T-helper 1 cell treated with Interleukin-12 subunit alpha and Interleukin-12 subunit beta and Interleukin-4 antibody, amounts not matched to agents 30 μg/mL and 1 μg/mL, for 36 hours (primary cell): ENCODE results near the gene BRDT.
A peak's percentile ranks its signal among the peaks of the same experiment; 100 is the strongest.
"Not testable (repeated sequence)": the region's sequence is repeated elsewhere in the genome, so short reads cannot be mapped to it uniquely, and the experiment has no call there.

ENCODE experiments used
- H3K27ac Mint-ChIP-seq: one replicate; pipeline ENCODE4 v1.8.0; 2021; ENCODE audit warnings: mild to moderate bottlenecking, mixed read lengths
- H3K27me3 Mint-ChIP-seq: one replicate; pipeline ENCODE4 v1.8.0; 2021; ENCODE audit warnings: low read depth, mixed read lengths
- H3K36me3 Mint-ChIP-seq: one replicate; pipeline ENCODE4 v1.8.0; 2021; ENCODE audit warnings: low read depth, mixed read lengths
- H3K4me1 Mint-ChIP-seq: one replicate; pipeline ENCODE4 v1.8.0; 2021; ENCODE audit warnings: low read depth, mixed read lengths
- H3K4me3 Mint-ChIP-seq: one replicate; pipeline ENCODE4 v1.8.0; 2021; ENCODE audit warnings: mild to moderate bottlenecking, moderate library complexity, mixed read lengths
- H3K9me3 Mint-ChIP-seq: one replicate; pipeline ENCODE4 v1.8.0; 2021; ENCODE audit warnings: mixed read lengths

BRDT gene

DNA sequence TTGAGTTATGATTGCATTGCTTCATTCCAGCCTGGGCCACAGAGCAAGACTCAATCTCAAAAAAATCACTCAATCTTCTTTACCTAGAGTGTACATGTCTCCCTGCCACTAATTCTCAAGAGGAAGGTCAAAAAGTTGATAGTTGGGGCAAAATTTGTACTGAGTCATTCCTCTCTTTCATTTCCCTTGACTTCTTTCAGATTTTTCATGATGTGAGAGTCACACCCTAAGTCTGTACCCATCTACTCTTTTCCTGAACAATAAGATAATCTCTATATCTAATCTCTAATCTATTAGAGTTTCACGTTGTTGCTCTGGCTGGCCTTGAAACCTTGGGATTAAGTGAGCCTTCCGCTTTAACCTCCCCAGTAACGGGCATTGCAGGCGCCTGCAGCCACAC is 1.1 kb upstream of the BRDT start:
- H3K4me3 Mint-ChIP-seq = peak overlapping the region; percentile 66
- H3K27me3 Mint-ChIP-seq = peaks cover 3% of the 10 kb centered on the region
- peaks cover 8% of the 10 kb centered on the region for H3K9me3 Mint-ChIP-seq
- peak overlapping the region; percentile 83 for H3K27ac Mint-ChIP-seq
- H3K36me3 Mint-ChIP-seq = peaks cover 7% of the 10 kb centered on the region
- H3K4me1 Mint-ChIP-seq = peaks cover 14% of the 10 kb centered on the region

DNA sequence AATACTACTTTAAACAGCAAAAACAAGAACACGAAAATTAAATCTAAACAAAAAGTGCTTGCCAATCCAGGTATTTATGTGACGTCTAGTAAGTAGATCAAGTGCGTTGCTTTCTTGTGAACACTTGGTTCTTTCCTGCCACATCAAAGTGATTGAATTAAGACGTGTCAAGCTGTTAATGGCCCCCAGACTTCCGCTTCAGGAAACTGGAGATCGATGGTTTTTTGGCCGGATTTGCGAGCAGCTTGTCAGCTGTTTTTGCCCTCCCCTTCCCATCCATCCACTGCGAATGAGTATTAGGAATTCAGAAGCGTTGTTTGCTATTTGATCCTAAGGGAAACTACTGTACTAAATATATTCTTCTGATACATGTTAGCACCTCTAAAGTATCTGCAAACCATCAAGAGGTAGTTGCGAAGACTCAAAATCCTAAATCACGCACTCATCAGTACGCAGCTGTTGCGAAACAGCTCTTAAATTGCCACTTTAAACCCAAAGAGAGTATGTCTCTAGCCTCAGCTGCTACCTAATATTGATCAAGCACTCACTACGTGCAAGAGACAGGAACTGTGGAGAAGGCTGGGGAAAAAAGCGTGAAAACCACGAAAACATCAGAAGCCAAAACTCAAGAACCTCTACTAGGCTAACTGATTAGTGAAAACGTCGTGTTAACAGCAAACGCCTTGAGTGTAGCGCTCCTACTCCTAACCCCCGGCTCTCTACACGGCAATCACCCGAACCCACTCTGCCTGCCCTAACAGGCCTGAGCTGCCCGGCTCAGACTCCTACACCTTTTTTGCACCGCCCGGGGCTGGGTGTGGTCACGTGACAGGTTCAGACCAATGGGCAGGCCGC is 473 bp upstream of the BRDT start:
- Mint-ChIP-seq H3K4me3 (peak overlapping the region; percentile 66), H3K27me3 (peaks cover 3% of the 10 kb centered on the region), H3K4me1 (peaks cover 14% of the 10 kb centered on the region), H3K9me3 (peaks cover 8% of the 10 kb centered on the region), H3K27ac (peak overlapping the region; percentile 83), H3K36me3 (peaks cover 7% of the 10 kb centered on the region)

DNA sequence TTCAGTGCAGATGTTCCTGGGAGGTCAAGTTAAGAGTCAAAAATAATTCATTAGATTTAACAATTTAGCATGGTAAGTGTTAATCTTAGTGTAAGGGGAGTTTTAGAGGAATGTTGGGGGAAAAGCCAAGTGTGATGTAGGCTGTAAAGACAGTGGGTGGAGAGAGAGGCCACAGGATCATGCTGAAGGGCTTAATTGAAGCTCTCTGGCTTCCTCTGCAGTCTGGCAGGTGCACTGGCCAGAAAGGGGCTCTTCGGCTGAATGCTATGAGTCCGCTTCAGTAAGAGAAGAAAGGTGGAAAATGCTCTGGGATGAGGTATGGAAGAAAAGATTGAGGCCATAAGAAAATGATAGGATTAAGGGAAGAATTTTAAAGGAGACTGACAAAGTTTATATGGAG is 3.0 kb downstream of the BRDT start:
- Mint-ChIP-seq H3K27ac (no peak overlapping the region), H3K4me3 (no peak overlapping the region), H3K9me3 (peaks cover 8% of the 10 kb centered on the region)

DNA sequence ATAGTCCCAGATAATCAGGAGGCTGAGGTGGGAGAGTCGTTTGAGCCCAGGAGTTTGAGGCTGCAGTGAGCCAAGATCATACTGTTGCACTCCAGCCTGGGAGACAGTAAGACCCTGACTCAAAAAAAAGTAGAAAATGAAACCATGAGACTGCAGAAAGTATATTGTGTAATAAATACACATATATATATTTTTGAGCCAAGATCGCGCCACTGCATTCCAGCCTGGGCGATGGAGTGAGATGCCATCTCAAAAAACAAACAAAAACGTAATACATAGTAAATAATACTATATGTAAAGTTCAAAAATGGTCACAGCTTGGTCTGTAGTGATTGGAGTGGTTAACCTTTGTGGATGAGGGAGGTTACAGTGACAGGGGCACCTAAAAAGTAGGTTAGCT is 9.7 kb downstream of the BRDT start:
- Mint-ChIP-seq H3K4me3 (no peak overlapping the region), H3K27ac (no peak overlapping the region)

More for the DNA sequence above, 3.0 kb downstream of the BRDT start:
- Mint-ChIP-seq H3K27me3 (peaks cover 6% of the 10 kb centered on the region), H3K36me3 (peaks cover 5% of the 10 kb centered on the region), H3K4me1 (peaks cover 14% of the 10 kb centered on the region)

DNA sequence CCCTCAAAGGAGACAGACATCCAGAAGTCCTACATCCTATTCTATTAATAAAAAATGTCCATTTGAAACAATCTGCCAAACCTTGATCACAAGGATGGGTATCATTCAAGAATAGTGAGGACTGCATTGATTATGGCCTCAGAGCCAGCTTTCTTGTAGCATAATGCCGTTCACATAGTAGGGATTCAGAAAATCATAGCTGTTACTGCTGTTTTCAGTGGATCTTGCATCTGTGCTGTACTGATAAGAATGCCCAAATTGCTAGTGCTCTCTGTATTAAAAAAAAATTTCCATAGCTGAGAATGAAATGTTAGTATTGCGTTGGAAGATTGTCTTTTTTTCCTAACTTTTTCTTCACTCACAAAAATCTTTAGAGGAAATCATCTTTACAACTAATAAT is 19.1 kb downstream of the BRDT start:
- H3K4me1 Mint-ChIP-seq = no peaks in the 10 kb centered on the region
- H3K4me3 Mint-ChIP-seq = no peak overlapping the region
- H3K27me3 Mint-ChIP-seq = no peaks in the 10 kb centered on the region
- H3K9me3 Mint-ChIP-seq = no peaks in the 10 kb centered on the region
- H3K27ac Mint-ChIP-seq = no peak overlapping the region
- H3K36me3 Mint-ChIP-seq = no peaks in the 10 kb centered on the region

More for the DNA sequence above, 9.7 kb downstream of the BRDT start:
- Mint-ChIP-seq H3K4me1 (no peaks in the 10 kb centered on the region), H3K27me3 (peaks cover 3% of the 10 kb centered on the region), H3K36me3 (no peaks in the 10 kb centered on the region), H3K9me3 (no peaks in the 10 kb centered on the region)

DNA sequence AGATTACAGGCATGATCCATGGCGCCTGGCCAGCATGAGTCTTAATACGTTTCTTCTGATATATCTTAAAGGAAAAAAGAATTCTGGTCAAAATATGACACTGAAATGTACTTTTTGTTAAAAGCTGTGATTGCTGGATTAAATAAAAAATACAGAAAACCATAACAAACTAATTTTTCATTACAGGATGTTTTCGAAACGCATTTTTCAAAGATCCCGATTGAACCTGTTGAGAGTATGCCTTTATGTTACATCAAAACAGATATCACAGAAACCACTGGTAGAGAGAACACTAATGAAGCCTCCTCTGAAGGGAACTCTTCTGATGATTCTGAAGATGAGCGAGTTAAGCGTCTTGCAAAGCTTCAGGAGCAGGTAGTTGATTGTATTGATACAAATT is 30.2 kb downstream of the BRDT start:
- Mint-ChIP-seq H3K27me3 (peaks cover 27% of the 10 kb centered on the region), H3K4me1 (no peaks in the 10 kb centered on the region), H3K36me3 (no peaks in the 10 kb centered on the region), H3K27ac (no peak overlapping the region), H3K9me3 (no peaks in the 10 kb centered on the region), H3K4me3 (no peak overlapping the region)

DNA sequence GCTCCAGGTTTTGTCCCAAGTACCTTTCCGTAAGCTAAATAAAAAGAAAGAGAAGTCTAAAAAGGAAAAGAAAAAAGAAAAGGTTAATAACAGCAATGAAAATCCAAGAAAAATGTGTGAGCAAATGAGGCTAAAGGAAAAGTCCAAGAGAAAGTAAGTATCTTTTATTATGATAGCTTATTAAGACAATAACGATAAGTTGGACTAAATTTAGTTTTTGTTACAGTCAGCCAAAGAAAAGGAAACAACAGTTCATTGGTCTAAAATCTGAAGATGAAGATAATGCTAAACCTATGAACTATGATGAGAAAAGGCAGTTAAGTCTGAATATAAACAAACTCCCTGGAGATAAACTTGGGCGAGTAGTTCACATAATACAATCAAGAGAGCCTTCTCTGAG is 31.5 kb downstream of the BRDT start:
- Mint-ChIP-seq H3K27ac (no peak overlapping the region), H3K36me3 (no peaks in the 10 kb centered on the region), H3K27me3 (peaks cover 23% of the 10 kb centered on the region), H3K4me3 (no peak overlapping the region), H3K4me1 (no peaks in the 10 kb centered on the region), H3K9me3 (no peaks in the 10 kb centered on the region)

DNA sequence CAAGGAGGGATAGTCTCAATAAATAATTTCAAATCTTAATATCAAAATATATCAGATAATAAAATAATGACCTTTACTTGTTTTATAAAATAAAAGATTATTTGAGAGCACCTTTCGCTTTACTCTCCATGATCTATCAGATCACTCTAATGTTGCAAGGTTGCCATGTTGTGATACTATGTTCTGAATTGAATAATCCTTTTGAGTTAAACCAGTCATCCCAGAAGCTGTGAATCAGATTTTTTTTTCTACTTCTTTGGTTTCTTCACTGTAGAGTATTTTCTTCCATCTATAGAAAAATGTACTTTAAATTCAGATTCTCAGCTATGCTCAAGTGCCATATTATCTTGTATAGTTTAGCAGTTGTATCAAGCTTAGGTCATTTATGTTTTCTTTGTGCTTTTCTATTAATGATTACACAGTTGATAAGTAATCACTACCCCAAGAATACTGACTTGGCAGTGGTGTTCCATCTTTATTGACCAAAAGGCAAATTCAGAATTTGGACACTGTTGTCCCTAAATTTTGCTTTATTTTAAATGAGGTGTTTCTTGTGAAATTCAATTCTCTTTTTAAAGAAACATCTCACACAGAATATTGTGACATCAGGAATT is 32.9 kb downstream of the BRDT start:
- Mint-ChIP-seq H3K27ac (no peak overlapping the region), H3K4me3 (no peak overlapping the region)

DNA sequence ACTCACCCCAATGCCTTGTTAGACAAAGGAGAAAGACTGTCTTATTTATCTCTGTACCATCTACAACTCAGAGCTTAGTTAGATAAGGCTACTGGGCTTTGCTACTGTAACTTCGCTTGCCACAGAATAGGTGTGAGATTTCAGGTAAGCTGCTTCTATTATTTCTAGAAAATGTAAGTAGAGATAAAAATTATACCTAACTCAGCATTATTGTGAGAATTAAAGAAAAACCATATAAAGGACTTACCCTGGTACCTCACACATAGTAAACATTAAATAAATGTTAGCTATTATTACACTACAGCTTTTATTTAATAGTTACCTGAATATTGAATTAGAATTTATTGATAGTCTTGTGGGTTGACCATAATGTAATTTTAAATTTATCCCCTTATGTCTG is 44.1 kb downstream of the BRDT start:
- H3K9me3 Mint-ChIP-seq = no peaks in the 10 kb centered on the region
- no peak overlapping the region for H3K4me3 Mint-ChIP-seq
- peaks cover 17% of the 10 kb centered on the region for H3K27me3 Mint-ChIP-seq
- H3K4me1 Mint-ChIP-seq = no peaks in the 10 kb centered on the region
- no peak overlapping the region for H3K27ac Mint-ChIP-seq
- no peaks in the 10 kb centered on the region for H3K36me3 Mint-ChIP-seq

More for the DNA sequence above, 32.9 kb downstream of the BRDT start:
- Mint-ChIP-seq H3K27me3 (peaks cover 19% of the 10 kb centered on the region), H3K4me1 (no peaks in the 10 kb centered on the region), H3K36me3 (no peaks in the 10 kb centered on the region), H3K9me3 (no peaks in the 10 kb centered on the region)

DNA sequence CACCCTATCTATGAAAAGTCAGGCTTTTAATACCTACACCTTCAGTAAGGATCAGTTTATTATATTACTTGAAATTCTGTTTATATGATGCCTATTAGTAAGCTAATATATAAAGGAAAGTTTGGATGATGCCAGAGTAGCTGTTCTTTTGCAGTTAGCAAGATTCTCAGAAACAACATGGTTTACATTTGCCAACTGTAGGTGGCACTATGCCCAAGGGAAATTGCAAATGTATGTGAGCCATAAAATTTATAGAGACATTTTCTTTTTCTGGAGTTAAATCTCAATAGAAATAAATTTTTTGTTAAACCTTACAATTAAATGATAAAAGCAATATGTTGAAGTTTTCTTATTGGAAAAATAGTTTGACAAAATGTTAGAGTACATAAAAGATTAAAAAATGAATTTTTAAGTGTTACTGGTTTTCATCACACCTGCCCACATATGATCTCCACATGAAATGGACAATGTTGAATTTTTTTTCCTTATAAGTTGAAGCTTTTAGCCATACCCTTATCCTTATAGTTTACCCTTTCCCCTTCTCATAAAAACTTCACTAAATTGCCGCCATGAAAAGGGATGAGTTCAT is 48.5 kb downstream of the BRDT start:
- no peaks in the 10 kb centered on the region for H3K36me3 Mint-ChIP-seq
- H3K9me3 Mint-ChIP-seq = no peaks in the 10 kb centered on the region
- peaks cover 16% of the 10 kb centered on the region for H3K27me3 Mint-ChIP-seq
- H3K4me1 Mint-ChIP-seq = no peaks in the 10 kb centered on the region
- H3K27ac Mint-ChIP-seq = no peak overlapping the region
- H3K4me3 Mint-ChIP-seq = no peak overlapping the region

DNA sequence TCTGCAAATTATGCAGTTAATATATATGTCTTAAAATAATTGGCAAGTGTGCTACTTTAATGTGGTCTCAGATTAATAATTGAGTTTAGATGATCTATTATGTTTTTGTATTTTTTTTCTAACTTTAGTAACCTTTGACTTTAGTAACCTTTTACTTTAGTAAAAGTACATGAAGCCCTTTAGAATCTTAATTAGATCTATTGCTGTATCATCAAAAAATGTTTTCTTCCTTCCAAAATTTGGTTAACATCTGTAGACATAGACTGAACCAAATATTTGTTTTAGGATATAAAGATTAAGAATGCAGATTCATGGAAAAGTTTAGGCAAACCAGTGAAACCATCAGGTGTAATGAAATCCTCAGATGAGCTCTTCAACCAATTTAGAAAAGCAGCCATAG is 54.9 kb downstream of the BRDT start:
- H3K36me3 Mint-ChIP-seq = no peaks in the 10 kb centered on the region
- no peaks in the 10 kb centered on the region for H3K9me3 Mint-ChIP-seq
- H3K27ac Mint-ChIP-seq = no peak overlapping the region
- peaks cover 9% of the 10 kb centered on the region for H3K27me3 Mint-ChIP-seq
- no peak overlapping the region for H3K4me3 Mint-ChIP-seq
- no peaks in the 10 kb centered on the region for H3K4me1 Mint-ChIP-seq

DNA sequence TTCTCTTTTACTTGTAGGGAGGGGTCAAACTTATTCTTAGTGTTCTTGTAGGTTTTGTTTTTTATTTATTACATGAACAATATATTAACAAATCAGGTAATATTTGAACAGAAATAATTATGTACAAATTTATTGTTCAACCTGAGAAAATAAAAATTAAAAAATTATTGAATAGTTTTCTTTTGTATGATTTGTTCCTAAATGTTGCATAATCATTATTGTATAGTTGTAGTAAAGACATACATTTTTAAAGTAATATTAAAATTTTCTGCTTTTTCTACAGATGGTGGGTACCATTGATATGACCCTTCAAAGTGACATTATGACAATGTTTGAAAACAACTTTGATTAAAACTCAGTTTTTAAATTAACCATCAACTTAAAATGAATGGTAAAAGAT is 64.7 kb downstream of the BRDT start:
- Mint-ChIP-seq H3K9me3 (no peaks in the 10 kb centered on the region), H3K4me1 (peaks cover 8% of the 10 kb centered on the region), H3K27me3 (peaks cover 3% of the 10 kb centered on the region), H3K36me3 (no peaks in the 10 kb centered on the region), H3K4me3 (no peak overlapping the region), H3K27ac (no peak overlapping the region)

DNA sequence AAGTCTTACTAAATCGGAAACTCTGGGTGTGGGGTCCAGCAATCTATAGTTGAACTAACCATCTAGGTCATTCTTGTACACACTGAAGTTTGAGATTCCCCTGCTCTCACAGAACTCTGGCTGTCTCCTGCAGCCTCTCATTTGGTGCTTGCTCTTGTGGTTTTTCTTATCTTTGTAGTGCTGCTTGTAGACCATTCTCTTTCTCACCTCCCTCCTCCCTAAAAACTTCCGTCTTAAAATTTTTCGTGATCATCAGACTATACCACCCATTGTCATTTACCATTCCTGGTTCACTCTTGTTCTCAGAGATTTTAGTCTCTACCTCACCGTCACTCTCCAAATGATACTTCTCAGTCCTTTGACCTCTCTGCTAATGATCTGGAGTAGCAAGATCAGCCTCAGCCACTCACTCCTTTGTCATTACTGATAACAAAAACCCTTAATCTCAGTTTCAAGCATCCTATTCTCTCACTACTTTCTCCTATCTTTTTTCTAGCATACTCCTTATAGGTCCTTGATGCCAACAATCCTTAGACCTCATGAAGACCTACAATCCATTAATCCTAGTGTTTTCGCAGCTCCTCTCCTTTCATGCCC is 67.6 kb downstream of the BRDT start:
- no peak overlapping the region for H3K4me3 Mint-ChIP-seq
- H3K27ac Mint-ChIP-seq = no peak overlapping the region
- H3K4me1 Mint-ChIP-seq = peaks cover 8% of the 10 kb centered on the region
- no peaks in the 10 kb centered on the region for H3K36me3 Mint-ChIP-seq
- peaks cover 7% of the 10 kb centered on the region for H3K27me3 Mint-ChIP-seq
- no peaks in the 10 kb centered on the region for H3K9me3 Mint-ChIP-seq

DNA sequence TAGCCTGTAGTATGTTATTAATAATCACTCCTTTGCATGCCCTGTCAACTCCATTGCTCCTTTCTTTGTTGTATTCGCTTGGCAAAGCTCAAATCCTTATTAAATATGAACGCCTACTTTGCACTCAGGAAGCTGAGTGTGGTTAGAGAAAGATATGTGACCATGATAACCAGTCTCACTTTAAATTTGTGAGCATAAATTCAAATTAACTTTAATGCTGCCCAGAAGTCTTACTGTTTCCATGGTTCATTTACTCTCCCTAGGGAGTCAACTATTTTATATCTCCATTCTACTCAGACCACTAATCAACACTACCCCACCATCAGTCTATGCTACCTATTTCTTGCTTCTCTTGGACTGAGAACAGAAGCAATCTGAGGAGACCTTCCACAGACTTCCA is 68.5 kb downstream of the BRDT start:
- H3K9me3 Mint-ChIP-seq = no peaks in the 10 kb centered on the region
- no peak overlapping the region for H3K4me3 Mint-ChIP-seq
- no peaks in the 10 kb centered on the region for H3K36me3 Mint-ChIP-seq
- H3K4me1 Mint-ChIP-seq = peaks cover 8% of the 10 kb centered on the region
- H3K27ac Mint-ChIP-seq = no peak overlapping the region
- peaks cover 9% of the 10 kb centered on the region for H3K27me3 Mint-ChIP-seq

DNA sequence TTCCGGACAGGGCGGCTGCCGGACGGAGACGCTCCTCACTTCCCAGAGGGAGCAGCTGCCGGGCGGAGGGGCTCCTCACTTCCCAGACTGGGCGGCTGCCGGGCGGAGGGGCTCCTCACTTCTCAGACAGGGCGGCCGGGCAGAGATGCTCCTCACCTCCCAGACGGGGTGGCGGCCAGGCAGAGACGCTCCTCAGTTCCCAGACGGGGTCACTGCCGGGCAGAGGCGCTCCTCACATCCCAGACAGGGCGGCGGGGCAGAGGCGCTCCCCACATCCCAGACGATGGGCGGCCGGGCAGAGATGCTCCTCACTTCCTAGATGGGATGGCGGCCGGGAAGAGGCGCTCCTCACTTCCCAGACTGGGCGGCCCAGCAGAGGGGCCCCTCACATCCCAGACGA is 76.8 kb downstream of the BRDT start:
- Mint-ChIP-seq H3K4me1 (peaks cover 12% of the 10 kb centered on the region), H3K27me3 (peaks cover 29% of the 10 kb centered on the region)
- H3K36me3 Mint-ChIP-seq, H3K4me3 Mint-ChIP-seq, H3K27ac Mint-ChIP-seq, H3K9me3 Mint-ChIP-seq: not testable (repeated sequence)
